CD4-positive, CD25-positive, alpha-beta regulatory T cell (primary cell): ENCODE results near the gene CAP1. TPM values are rescaled to one million over a fixed set of nuclear protein-coding genes. Genes with fewer than 3 reads are reported as not detected.
"Not testable (repeated sequence)": the region's sequence is repeated elsewhere in the genome, so short reads cannot be mapped to it uniquely, and the experiment has no call there.

Experiments
- ATAC-seq, 2 donors: fragments of 150-1000 bp; cut with Tn5 transposase; one replicate each; pipeline ENCODE4 v1.10.0; 2021; ENCODE audit warnings: low read depth in 2 of 2, moderate number of reproducible peaks in 2 of 2, moderate library complexity in 1 of 2
- DNase-seq, 3 donors: peaks; one replicate each; pipeline versions ENCODE4 v3.0.0 to v3.0.0-alpha.2; 2012 to 2022; ENCODE audit warnings: mixed read lengths in 1 of 3
- H3K27ac ChIP-seq: one replicate; pipeline ENCODE4 v1.7.0; 2013; ENCODE audit warnings: mild to moderate bottlenecking, low read length; ENCODE audit not compliant: insufficient read depth, poor library complexity, severe bottlenecking
- H3K27me3 ChIP-seq: one replicate; pipeline ENCODE4 v1.7.0; 2013; ENCODE audit warnings: low read length; ENCODE audit not compliant: control insufficient read depth, insufficient read depth
- H3K36me3 ChIP-seq: one replicate; pipeline ENCODE4 v1.7.0; 2013; ENCODE audit warnings: mild to moderate bottlenecking, low read length, moderate library complexity; ENCODE audit not compliant: control insufficient read depth, insufficient read depth
- H3K4me1 ChIP-seq: 2 replicates; pipeline ENCODE4 v1.7.0; 2013; ENCODE audit warnings: mild to moderate bottlenecking, low read length; ENCODE audit not compliant: insufficient read depth, control insufficient read depth, poor library complexity, severe bottlenecking
- H3K4me3 ChIP-seq: one replicate; pipeline ENCODE4 v1.7.0; 2013; ENCODE audit warnings: low read depth, mild to moderate bottlenecking, low read length, moderate library complexity
- H3K9me3 ChIP-seq, 2 experiments: 1 replicate in 1 of 2; 2 replicates in 1 of 2; pipeline ENCODE4 v1.7.0; 2013; ENCODE audit warnings: low read length in 2 of 2, mild to moderate bottlenecking in 1 of 2, moderate library complexity in 1 of 2; ENCODE audit not compliant: control insufficient read depth in 2 of 2
- H3K27ac Mint-ChIP-seq, 3 donors: one replicate each; pipeline ENCODE4 v1.8.0; 2020 to 2022; ENCODE audit warnings: mild to moderate bottlenecking in 3 of 3, mixed read lengths in 3 of 3, moderate library complexity in 2 of 3
- H3K27me3 Mint-ChIP-seq: one replicate; pipeline ENCODE4 v1.8.0; 2022; ENCODE audit warnings: mild to moderate bottlenecking, mixed read lengths
- H3K36me3 Mint-ChIP-seq: one replicate; pipeline ENCODE4 v1.8.0; 2020; ENCODE audit warnings: mixed read lengths
- H3K4me1 Mint-ChIP-seq, 4 donors: one replicate each; pipeline ENCODE4 v1.8.0; 2020 to 2022; ENCODE audit warnings: mixed read lengths in 4 of 4, mild to moderate bottlenecking in 1 of 4
- H3K4me3 Mint-ChIP-seq, 4 donors: one replicate each; pipeline ENCODE4 v1.8.0; 2020 to 2022; ENCODE audit warnings: mild to moderate bottlenecking in 4 of 4, mixed read lengths in 4 of 4, moderate library complexity in 3 of 4
- H3K9me3 Mint-ChIP-seq, 7 donors: one replicate each; pipeline ENCODE4 v1.8.0; 2020 to 2022; ENCODE audit warnings: mixed read lengths in 7 of 7, mild to moderate bottlenecking in 3 of 7, moderate library complexity in 2 of 7
- polyA plus RNA-seq, 4 donors: library from polyadenylated mRNA; unstranded; fragments of 300-500 nt; fragmentation: Illumina TruSeq; gene quantifications; one replicate each; pipeline ENCODE4 v1.2.3, GENCODE V29; 2021
- total RNA-seq: library from RNA; stranded (reverse); gene quantifications from one replicate; pipeline ENCODE4 v1.2.3, GENCODE V29; 2022

The CAP1 gene
- total and polyA plus RNA-seq, 5 donors from 2014 or later = 322 to 806 (median 636) TPM

GRCh38 chr1:40036574-40036973 is 4.0 kb upstream of the CAP1 start:
- no peaks in the 10 kb centered on the region for H3K36me3 ChIP-seq
- no peaks in the 10 kb centered on the region for H3K27me3 ChIP-seq
- peaks cover 26 to 69% (median 45%) of the 10 kb centered on the region in 4 donors for H3K4me1 Mint-ChIP-seq
- H3K27ac Mint-ChIP-seq = peak overlapping the region in 2 of 3 donors; percentile 32 to 87
- DNase-seq (no peak), ATAC-seq (no peak)
- H3K27me3 Mint-ChIP-seq = no peaks in the 10 kb centered on the region
- H3K9me3 Mint-ChIP-seq = no peaks in the 10 kb centered on the region
- no peaks in the 10 kb centered on the region for H3K36me3 Mint-ChIP-seq
- no peaks in the 10 kb centered on the region for H3K9me3 ChIP-seq
- H3K4me1 ChIP-seq = peaks cover 59% of the 10 kb centered on the region
- H3K4me3 Mint-ChIP-seq = peak overlapping the region in 2 of 4 donors; percentile 46 to 54
- peak overlapping the region; percentile 36 for H3K27ac ChIP-seq
- H3K4me3 ChIP-seq = no peak overlapping the region

GRCh38 chr1:40037254-40037653 is 3.3 kb upstream of the CAP1 start:
- peak overlapping the region; percentile 67 to 99 (median 99) for H3K27ac Mint-ChIP-seq
- DNase-seq, H3K36me3 Mint-ChIP-seq, H3K27ac ChIP-seq, H3K27me3 ChIP-seq, H3K36me3 ChIP-seq, H3K9me3 ChIP-seq, H3K27me3 Mint-ChIP-seq, H3K9me3 Mint-ChIP-seq, H3K4me3 ChIP-seq, ATAC-seq: not testable (repeated sequence)
- peaks cover 63% of the 10 kb centered on the region for H3K4me1 ChIP-seq
- H3K4me1 Mint-ChIP-seq = peaks cover 30 to 72% (median 47%) of the 10 kb centered on the region in 4 donors
- H3K4me3 Mint-ChIP-seq = peak overlapping the region in 2 of 4 donors; percentile 46 to 54

DNA sequence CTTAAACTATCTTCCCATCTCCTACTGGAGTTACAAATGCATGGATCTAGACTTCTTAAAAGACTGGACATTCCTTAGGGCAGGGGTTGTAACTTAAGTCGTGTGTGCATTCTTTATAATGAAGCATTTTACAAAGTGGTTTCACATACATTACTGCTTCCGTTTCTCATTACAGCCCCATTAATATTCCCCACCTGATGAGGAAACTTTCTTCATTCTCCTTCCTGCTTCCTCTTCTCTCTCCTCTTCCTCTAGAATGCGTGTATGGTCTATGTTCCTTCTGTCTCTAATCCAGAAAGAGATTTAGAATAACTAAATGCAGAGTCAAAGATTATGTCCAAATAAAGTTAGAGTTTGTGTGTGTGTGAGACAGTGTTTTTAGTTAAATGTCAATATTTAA is 1.8 kb upstream of the CAP1 start:
- H3K4me3 ChIP-seq = peak overlapping the region; percentile 83
- Mint-ChIP-seq H3K9me3 (no peaks in the 10 kb centered on the region), H3K27me3 (no peaks in the 10 kb centered on the region), H3K4me3 (peak overlapping the region; percentile 59 to 100 (median 96)), H3K36me3 (peaks cover 12% of the 10 kb centered on the region), H3K27ac (peak overlapping the region; percentile 80 to 99 (median 99)), H3K4me1 (peaks cover 34 to 77% (median 52%) of the 10 kb centered on the region in 4 donors)
- H3K9me3 ChIP-seq = no peaks in the 10 kb centered on the region
- no peak for DNase-seq
- H3K27me3 ChIP-seq = no peaks in the 10 kb centered on the region
- peaks cover 7% of the 10 kb centered on the region for H3K36me3 ChIP-seq
- H3K27ac ChIP-seq = peak overlapping the region; percentile 92
- peaks cover 72% of the 10 kb centered on the region for H3K4me1 ChIP-seq
- no peak for ATAC-seq

- H3K27me3 ChIP-seq = no peaks in the 10 kb centered on the region
- peak overlapping the region; percentile 92 for H3K27ac ChIP-seq
- H3K4me3 Mint-ChIP-seq = peak overlapping the region; percentile 93 to 100 (median 96)
- H3K9me3 ChIP-seq = no peaks in the 10 kb centered on the region
- no peaks in the 10 kb centered on the region for H3K9me3 Mint-ChIP-seq
- H3K4me1 Mint-ChIP-seq = peaks cover 34 to 77% (median 52%) of the 10 kb centered on the region in 4 donors
- ATAC-seq = peak; percentile 1 to 6
- peak overlapping the region; percentile 83 for H3K4me3 ChIP-seq
- H3K36me3 Mint-ChIP-seq = peaks cover 18% of the 10 kb centered on the region
- peak overlapping the region; percentile 95 to 99 (median 99) for H3K27ac Mint-ChIP-seq
- peaks cover 74% of the 10 kb centered on the region for H3K4me1 ChIP-seq
- peak in 1 of 3 donors; percentile 70 for DNase-seq
- H3K27me3 Mint-ChIP-seq = no peaks in the 10 kb centered on the region
- peaks cover 7% of the 10 kb centered on the region for H3K36me3 ChIP-seq
These were observed 1.2 kb upstream of the CAP1 start for GRCh38 chr1:40039245-40039756.

DNA sequence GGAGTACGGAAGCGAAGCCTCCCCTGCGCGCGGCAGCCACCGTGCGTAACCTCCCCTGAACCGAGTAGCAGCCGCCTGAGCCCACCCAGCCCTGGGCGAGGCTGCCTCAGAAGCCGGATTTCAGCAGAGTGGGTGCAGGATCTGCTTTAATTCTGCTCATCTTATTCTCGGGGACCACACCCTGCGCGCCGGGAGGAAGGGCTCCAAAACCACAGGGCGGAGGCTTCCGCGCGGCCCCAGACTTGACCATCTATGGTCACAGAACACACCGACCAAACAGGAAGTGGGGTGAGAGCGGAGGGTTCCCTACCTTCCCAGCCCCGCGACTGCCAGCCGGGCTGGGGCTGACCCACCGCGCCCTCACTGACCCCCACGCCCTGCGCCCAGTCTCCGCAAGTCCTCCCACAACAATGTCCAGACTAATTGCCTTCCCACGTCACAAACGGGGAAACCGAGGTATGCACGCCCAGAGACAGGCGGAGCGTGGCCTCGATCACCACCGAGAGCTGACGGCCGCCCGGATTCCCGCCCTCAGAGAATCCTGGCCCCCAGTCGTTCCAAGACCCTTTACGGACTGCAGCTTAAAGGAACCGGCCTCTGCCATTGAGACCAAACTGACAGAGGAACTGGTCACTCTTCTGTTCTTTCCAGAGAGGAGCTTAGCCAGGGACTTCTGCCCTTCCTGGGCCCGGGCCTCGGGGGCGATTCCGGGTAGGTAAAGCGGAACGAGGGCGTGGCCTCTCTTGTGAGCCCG is 595 bp upstream of the CAP1 start:
- peak overlapping the region; percentile 83 for H3K4me3 ChIP-seq
- peaks cover 29 to 76% (median 49%) of the 10 kb centered on the region in 4 donors for H3K4me1 Mint-ChIP-seq
- DNase-seq (peak; percentile 64 to 97 (median 74)), ATAC-seq (peak; percentile 21 to 29)
- no peaks in the 10 kb centered on the region for H3K9me3 Mint-ChIP-seq
- H3K4me3 Mint-ChIP-seq = peak overlapping the region; percentile 93 to 100 (median 96)
- H3K27ac ChIP-seq = peak overlapping the region; percentile 92
- no peaks in the 10 kb centered on the region for H3K9me3 ChIP-seq
- peaks cover 7% of the 10 kb centered on the region for H3K36me3 ChIP-seq
- peaks cover 19% of the 10 kb centered on the region for H3K36me3 Mint-ChIP-seq
- no peaks in the 10 kb centered on the region for H3K27me3 Mint-ChIP-seq
- H3K4me1 ChIP-seq = peaks cover 74% of the 10 kb centered on the region
- H3K27ac Mint-ChIP-seq = peak overlapping the region; percentile 95 to 99 (median 99)
- H3K27me3 ChIP-seq = no peaks in the 10 kb centered on the region

- no peaks in the 10 kb centered on the region for H3K27me3 Mint-ChIP-seq
- H3K9me3 Mint-ChIP-seq = no peaks in the 10 kb centered on the region
- H3K4me3 Mint-ChIP-seq = peak overlapping the region; percentile 93 to 100 (median 96)
- Histone ChIP-seq H3K4me3 (peak overlapping the region; percentile 97), H3K9me3 (no peaks in the 10 kb centered on the region), H3K36me3 (peaks cover 17% of the 10 kb centered on the region), H3K4me1 (peaks cover 80% of the 10 kb centered on the region), H3K27ac (peak overlapping the region; percentile 92), H3K27me3 (no peaks in the 10 kb centered on the region)
- H3K27ac Mint-ChIP-seq = peak overlapping the region; percentile 95 to 99 (median 99)
- H3K4me1 Mint-ChIP-seq = peaks cover 27 to 82% (median 58%) of the 10 kb centered on the region in 4 donors
- H3K36me3 Mint-ChIP-seq = peaks cover 28% of the 10 kb centered on the region
- DNase-seq (no peak), ATAC-seq (no peak)
These were observed 923 bp downstream of the CAP1 start for GRCh38 chr1:40041466-40041838.

DNA sequence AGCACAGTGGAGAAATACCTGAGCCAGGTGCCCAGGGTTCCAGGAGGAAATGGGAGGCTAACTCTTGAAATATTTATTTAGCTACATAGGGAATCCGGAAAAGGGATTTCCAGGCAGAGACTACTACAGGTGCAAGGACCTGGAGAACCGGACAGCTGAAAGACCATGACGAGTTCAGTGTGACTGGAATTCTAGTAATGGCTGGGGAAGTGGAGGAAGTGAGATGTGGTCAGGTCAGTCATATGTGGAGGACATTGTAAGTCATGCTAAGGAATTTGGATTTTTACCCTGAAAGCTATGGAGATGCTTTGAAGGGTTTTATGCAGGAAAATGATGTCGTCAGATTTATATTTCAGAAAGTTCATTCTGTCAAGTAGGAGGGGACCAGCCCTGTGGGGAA is 1.8 kb downstream of the CAP1 start:
- Mint-ChIP-seq H3K9me3 (no peaks in the 10 kb centered on the region), H3K27me3 (no peaks in the 10 kb centered on the region), H3K4me1 (peaks cover 30 to 82% (median 61%) of the 10 kb centered on the region in 4 donors), H3K4me3 (peak overlapping the region; percentile 93 to 100 (median 96)), H3K27ac (peak overlapping the region; percentile 66 to 99 (median 99)), H3K36me3 (peaks cover 28% of the 10 kb centered on the region)
- H3K9me3 ChIP-seq = no peaks in the 10 kb centered on the region
- H3K4me1 ChIP-seq = peaks cover 84% of the 10 kb centered on the region
- peak overlapping the region; percentile 97 for H3K4me3 ChIP-seq
- H3K27ac ChIP-seq = peak overlapping the region; percentile 49
- DNase-seq = no peak
- no peak for ATAC-seq
- no peaks in the 10 kb centered on the region for H3K27me3 ChIP-seq
- peaks cover 18% of the 10 kb centered on the region for H3K36me3 ChIP-seq
